K562 (cell line): ENCODE measurements around the gene TMEM121. TPM values are rescaled to one million over a fixed set of nuclear protein-coding genes. Genes with fewer than 3 reads are reported as not detected.

Experiments
- ATAC-seq: fragments of 200-7000 bp; cut with Tn5 transposase; 3 replicates; pipeline ENCODE4 v1.9.1; 2020; ENCODE audit warnings: moderate library complexity
- BruUV-seq: library from RNA; stranded (reverse); fragments of 400-500 nt; replicated peaks from 2 replicates; lab custom pipeline; 2021; lab: Mats Ljungman, UMichigan
- CTCF ChIA-PET: fragments of 300-600 bp; formaldehyde crosslinking; extraction: SDS; loops from one replicate; lab custom pipeline; 2021; ENCODE audit warnings: low intra/inter-chr PET ratio; lab: Yijun Ruan, JAX
- POLR2A ChIA-PET: fragments of 300-600, 350-650 bp; sonication (Branson Sonifier 250); formaldehyde crosslinking; extraction: SDS; loops from one replicate; lab custom pipeline; 2021; ENCODE audit warnings: antibody characterized with exemption, inconsistent platforms; lab: Yijun Ruan, JAX
- DNase-seq, 4 experiments: peaks; one replicate each; pipeline versions ENCODE4 v3.0.0 to v3.0.0-alpha.2; 2011 to 2018; ENCODE audit warnings: low spot score in 3 of 4, mixed read lengths in 3 of 4; ENCODE audit errors: extremely low read depth in 1 of 4
- FAIRE-seq: peaks from 2 replicates; lab custom pipeline; 2011; peaks lifted over from hg19 to GRCh38; lab: Jason Lieb, UNC
- H2AFZ ChIP-seq: 2 replicates; pipeline ENCODE4 v1.6.0; 2011; ENCODE audit warnings: low read depth, low read length, control low read depth, inconsistent platforms
- H3K27ac ChIP-seq: fragments of 200-600 bp; 3 replicates; pipeline ENCODE4 v1.8.0; 2011; ENCODE audit warnings: low read depth, mild to moderate bottlenecking, control low read depth, inconsistent platforms, low read length, moderate library complexity, mixed read lengths; ENCODE audit errors: extremely low read depth
- H3K27me3 ChIP-seq, 2 experiments: fragments of 300-600 bp in 1 of 2; 2 replicates in 1 of 2; 3 replicates in 1 of 2; pipeline versions ENCODE4 v1.6.0 to v1.8.0; 2011; ENCODE audit warnings: inconsistent platforms in 2 of 2, low read length in 2 of 2, mild to moderate bottlenecking in 1 of 2, mixed read lengths in 1 of 2, moderate library complexity in 1 of 2; ENCODE audit not compliant: control insufficient read depth in 2 of 2, insufficient read depth in 2 of 2
- H3K36me3 ChIP-seq: fragments of 300-600 bp; 3 replicates; pipeline ENCODE4 v1.8.0; 2011; ENCODE audit warnings: mild to moderate bottlenecking, low read length, inconsistent platforms; ENCODE audit not compliant: control insufficient read depth, insufficient read depth
- H3K4me1 ChIP-seq, 2 experiments: fragments of 200-600 bp in 1 of 2; replicated peaks in 1 of 2; 2 replicates in 1 of 2; 3 replicates in 1 of 2; pipeline versions ENCODE4 v1.5.1 to v1.8.0; 2011; ENCODE audit warnings: inconsistent platforms in 2 of 2, low read length in 2 of 2, mild to moderate bottlenecking in 1 of 2, mixed read lengths in 1 of 2, moderate library complexity in 1 of 2; ENCODE audit not compliant: control insufficient read depth in 2 of 2, insufficient read depth in 2 of 2
- H3K4me2 ChIP-seq: 2 replicates; pipeline ENCODE4 v1.6.1; 2011; ENCODE audit warnings: low read length, control low read depth, inconsistent platforms, mixed read lengths; ENCODE audit not compliant: insufficient read depth
- H3K4me3 ChIP-seq: fragments of 200-600 bp; sonication (generic), shearing (Covaris generic); 2 replicates; pipeline ENCODE4 v1.5.1; 2016; ENCODE audit warnings: control low read depth, inconsistent platforms
- H3K79me2 ChIP-seq: fragments of 200-600 bp; 3 replicates; pipeline ENCODE4 v1.8.0; 2011; ENCODE audit warnings: low read length, inconsistent platforms; ENCODE audit not compliant: control insufficient read depth, insufficient read depth
- H3K9ac ChIP-seq, 2 experiments: 2 replicates each; pipeline versions ENCODE4 v1.6.0 to v1.6.1; 2011; ENCODE audit warnings: low read depth in 2 of 2, low read length in 2 of 2, control low read depth in 1 of 2, inconsistent platforms in 1 of 2, mild to moderate bottlenecking in 1 of 2, mixed read lengths in 1 of 2; ENCODE audit not compliant: insufficient read depth in 1 of 2
- H3K9me1 ChIP-seq: one replicate; pipeline ENCODE4 v1.6.0; 2011; ENCODE audit warnings: inconsistent platforms, mild to moderate bottlenecking, low read length, moderate library complexity; ENCODE audit not compliant: control insufficient read depth, insufficient read depth
- H3K9me3 ChIP-seq: replicated peaks from 2 replicates; pipeline ENCODE4 v1.5.1; 2011; ENCODE audit warnings: low read depth, low read length, inconsistent platforms; ENCODE audit not compliant: control insufficient read depth, insufficient read depth
- H4K20me1 ChIP-seq: replicated peaks from 2 replicates; pipeline ENCODE4 v1.6.1; 2011; ENCODE audit warnings: low read length, inconsistent platforms, mixed read lengths; ENCODE audit not compliant: control insufficient read depth, insufficient read depth
- KLF10 ChIP-seq: fragments of 250-450 bp; sonication (Bioruptor Pico); IDR thresholded peaks from 2 replicates; pipeline ENCODE4 v1.6.1; 2021; ENCODE audit warnings: matching md5 sums
- MTF1 ChIP-seq: fragments of 250-450 bp; sonication (Bioruptor Pico); IDR thresholded peaks from 2 replicates; pipeline ENCODE4 v1.9.0; 2021; ENCODE audit warnings: moderate library complexity, mild to moderate bottlenecking, inconsistent platforms, borderline replicate concordance
- RAD21 ChIP-seq, 2 experiments: fragments of 250-450 bp in 1 of 2; fragments of 450-650 bp in 1 of 2; sonication (Bioruptor Pico) in 1 of 2; formaldehyde crosslinking in 1 of 2; IDR thresholded peaks in 1 of 2; conservative IDR thresholded peaks in 1 of 2; 2 replicates each; pipeline versions ENCODE4 v1.4.0 to v1.8.0; 2020 to 2022; ENCODE audit warnings: mild to moderate bottlenecking in 2 of 2, moderate library complexity in 1 of 2
- SMC3 ChIP-seq: conservative IDR thresholded peaks from 2 replicates; pipeline ENCODE4 v1.6.1; 2011; ENCODE audit warnings: low read depth, low read length, improper control_type of control experiment; ENCODE audit not compliant: insufficient read depth
- WGBS: fragments of 100-300 bp; shearing (Covaris generic); methylation state at CpG from one replicate; pipeline ENCODE4 v1.1.6; 2016; ENCODE audit warnings: low coverage, mixed read lengths; ENCODE audit not compliant: insufficient coverage; ENCODE audit errors: missing lambda C conversion rate; 5-methylcytosine and 5-hydroxymethylcytosine counted together
- in situ Hi-C: fragments of 300-500 bp; cut with MboI; formaldehyde crosslinking; loops from 4 replicates; pipeline ENCODE4 v1.15.0; 2018; ENCODE audit warnings: inconsistent platforms, mixed read lengths
- intact Hi-C: fragments of 100-400 bp; cut with micrococcal nuclease; formaldehyde crosslinking; loops from 2 replicates; pipeline ENCODE4 v1.14.2; 2022
- polyA plus RNA-seq, 8 experiments: library from polyadenylated mRNA; depleted of rRNA in 4 of 8; stranded (reverse) in 5 of 8; unstranded in 3 of 8; fragments of >200 nt; fragmentation: Nextera tagmentation in 2 of 8; fragmentation: Illumina TruSeq in 1 of 8; extraction: Ambion mirVana in 2 of 8; extraction: Trizol in 1 of 8; gene quantifications; 2 replicates each; pipeline versions ENCODE4 v1.2.1 to v1.2.3, GENCODE V29; 2011 to 2014; ENCODE audit warnings: inconsistent platforms in 1 of 8, missing spikeins in 1 of 8
- total RNA-seq, 7 experiments: library from RNA; depleted of rRNA in 6 of 7; stranded (reverse); fragments of >200 nt in 6 of 7; fragmentation: Illumina TruSeq in 2 of 7; extraction: Trizol in 2 of 7; gene quantifications; 2 replicates each; pipeline versions ENCODE4 v1.2.1 to v1.2.3, GENCODE V29; 2011 to 2021; ENCODE audit warnings: low replicate concordance in 1 of 7
- TF ChIP-seq, protein P1 (sequence below), 3 experiments: IDR thresholded peaks in 2 of 3; conservative IDR thresholded peaks in 1 of 3; 2 replicates each; pipeline ENCODE4 v1.5.1; 2011 to 2012; ENCODE audit warnings: low read length in 3 of 3, mild to moderate bottlenecking in 3 of 3, control low read depth in 2 of 3, improper control_type of control experiment in 1 of 3, inconsistent platforms in 1 of 3, low read depth in 1 of 3, mixed read lengths in 1 of 3, moderate library complexity in 1 of 3; ENCODE audit not compliant: insufficient read depth in 2 of 3

TMEM121 gene
- total and polyA plus RNA-seq, 9 of the 15 experiments (the other 6 are each of a cell fraction or from before 2014, with no cell fraction given): 0.31 to 0.36 TPM; not detected in 7

- intact Hi-C loops (loop anchor here (5.0 kb wide), 1 partner anchor 160 kb away; no protein-coding TSS in a partner anchor), in situ Hi-C loops (no loop called here)
- DNase-seq (peak; percentile 43 to 61 (median 54)), ATAC-seq (peak; percentile 79), FAIRE-seq (peak; percentile 67)
- no peak overlapping the region for H3K4me3 ChIP-seq
- 3% methylated on average over 6 of the region's 10 CpGs for WGBS
- H3K27me3 ChIP-seq: peaks cover 5 to 50% of the 10 kb centered on the region in 2 experiments; a peak in 3 of 5 replicates
- no peak overlapping the region; a peak in 1 of 4 replicates for H3K9ac ChIP-seq
- no peak overlapping the region for H2AFZ ChIP-seq
- H3K4me2 ChIP-seq: no peak overlapping the region
- CTCF ChIA-PET: no interaction called here
- no peak overlapping the region for H3K27ac ChIP-seq
- no TSS peak for BruUV-seq
- no peaks in the 10 kb centered on the region for H3K36me3 ChIP-seq
- H3K9me1 ChIP-seq: no peaks in the 10 kb centered on the region
- TF ChIP-seq KLF10 (no peak), RAD21 (CRISPR knock-in tag; conservative IDR thresholded peaks at IDR 0.05 in 1 of 2, IDR thresholded peaks at IDR 0.05 in 1 of 2) (0 out of 4 replicates have a peak, but pooled peaks of 1 of the 2 experiments have one; percentile 19), SMC3 (0 out of 2 replicates have a peak, but pooled peaks have one; percentile 29), MTF1 (CRISPR knock-in tag) (no peak)
- TF ChIP-seq, protein P1, sequence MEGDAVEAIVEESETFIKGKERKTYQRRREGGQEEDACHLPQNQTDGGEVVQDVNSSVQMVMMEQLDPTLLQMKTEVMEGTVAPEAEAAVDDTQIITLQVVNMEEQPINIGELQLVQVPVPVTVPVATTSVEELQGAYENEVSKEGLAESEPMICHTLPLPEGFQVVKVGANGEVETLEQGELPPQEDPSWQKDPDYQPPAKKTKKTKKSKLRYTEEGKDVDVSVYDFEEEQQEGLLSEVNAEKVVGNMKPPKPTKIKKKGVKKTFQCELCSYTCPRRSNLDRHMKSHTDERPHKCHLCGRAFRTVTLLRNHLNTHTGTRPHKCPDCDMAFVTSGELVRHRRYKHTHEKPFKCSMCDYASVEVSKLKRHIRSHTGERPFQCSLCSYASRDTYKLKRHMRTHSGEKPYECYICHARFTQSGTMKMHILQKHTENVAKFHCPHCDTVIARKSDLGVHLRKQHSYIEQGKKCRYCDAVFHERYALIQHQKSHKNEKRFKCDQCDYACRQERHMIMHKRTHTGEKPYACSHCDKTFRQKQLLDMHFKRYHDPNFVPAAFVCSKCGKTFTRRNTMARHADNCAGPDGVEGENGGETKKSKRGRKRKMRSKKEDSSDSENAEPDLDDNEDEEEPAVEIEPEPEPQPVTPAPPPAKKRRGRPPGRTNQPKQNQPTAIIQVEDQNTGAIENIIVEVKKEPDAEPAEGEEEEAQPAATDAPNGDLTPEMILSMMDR (IDR thresholded peaks at IDR 0.05 in 2 of 3, conservative IDR thresholded peaks at IDR 0.05 in 1 of 3; ENCODE audit: insufficient read depth in 2 of 3, low read depth in 1 of 3, low read length in 3 of 3): peak; percentile 46 to 55 (median 50)
- peaks cover 0 to 49% of the 10 kb centered on the region in 2 experiments; a peak in 2 of 5 replicates for H3K4me1 ChIP-seq
- no peaks in the 10 kb centered on the region for H3K9me3 ChIP-seq
- POLR2A ChIA-PET: no interaction called here
- H3K79me2 ChIP-seq: no peaks in the 10 kb centered on the region
- H4K20me1 ChIP-seq: no peaks in the 10 kb centered on the region
Observed at GRCh38 chr14:105532735-105533141, 6.4 kb downstream of the TMEM121 start.
